ENCODE results near the gene AKNA. TPM values are rescaled to one million over a fixed set of nuclear protein-coding genes. Genes with fewer than 3 reads are reported as not detected.
A peak's percentile ranks its signal among the peaks of the same experiment; 100 is the strongest.

Gene AKNA
- total RNA-seq, 2 experiments from 2014 or later: 61.4 to 203 TPM

DNA sequence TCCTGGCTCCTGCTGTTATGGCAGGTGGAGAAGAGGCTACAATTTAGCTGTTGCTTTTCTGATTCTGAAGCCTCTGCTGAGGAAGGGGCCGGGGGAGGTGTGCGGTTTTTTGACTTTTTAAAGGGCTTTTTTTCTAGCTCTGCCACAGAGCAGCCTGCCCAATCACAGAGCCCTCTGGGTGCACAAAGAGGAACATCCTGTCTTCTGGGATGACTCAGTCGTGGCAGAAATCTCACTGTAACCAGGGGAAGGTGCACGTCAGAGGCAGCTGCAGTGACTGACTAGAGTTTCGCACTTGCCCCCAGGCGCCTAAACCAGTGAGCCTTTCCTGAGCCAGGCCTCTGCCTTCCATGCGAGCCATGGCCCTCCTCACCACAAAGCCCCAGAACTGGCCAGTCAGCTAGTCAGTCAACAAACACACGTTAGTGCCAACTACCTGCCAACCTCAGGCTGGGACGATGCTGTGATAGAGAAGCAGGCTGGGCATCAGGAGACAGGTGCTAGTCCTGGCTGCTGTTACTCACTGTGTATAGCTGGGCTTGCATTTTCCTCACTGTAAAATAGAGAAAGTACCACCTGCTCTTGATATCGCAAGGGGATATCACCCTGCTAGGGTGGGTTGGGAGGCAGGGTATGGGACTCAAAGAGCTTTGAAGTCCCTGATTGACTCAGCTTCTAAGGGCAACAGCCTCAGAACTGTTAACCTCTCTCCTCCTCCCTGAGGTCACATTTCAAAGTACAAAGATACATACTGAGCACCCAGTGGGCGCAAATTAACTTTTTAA lies 2.2 kb downstream of the AKNA start:
- POLR2A ChIA-PET: interaction anchor here (0.6 to 8.2 kb wide), 16 partner anchors 9 to 543 kb away, joined by 3 to 275 read pairs (median 4); no protein-coding TSS in a partner anchor
- H4K20me1 ChIP-seq (ENCODE audit: insufficient read depth, low read length): no peaks in the 10 kb centered on the region

DNA sequence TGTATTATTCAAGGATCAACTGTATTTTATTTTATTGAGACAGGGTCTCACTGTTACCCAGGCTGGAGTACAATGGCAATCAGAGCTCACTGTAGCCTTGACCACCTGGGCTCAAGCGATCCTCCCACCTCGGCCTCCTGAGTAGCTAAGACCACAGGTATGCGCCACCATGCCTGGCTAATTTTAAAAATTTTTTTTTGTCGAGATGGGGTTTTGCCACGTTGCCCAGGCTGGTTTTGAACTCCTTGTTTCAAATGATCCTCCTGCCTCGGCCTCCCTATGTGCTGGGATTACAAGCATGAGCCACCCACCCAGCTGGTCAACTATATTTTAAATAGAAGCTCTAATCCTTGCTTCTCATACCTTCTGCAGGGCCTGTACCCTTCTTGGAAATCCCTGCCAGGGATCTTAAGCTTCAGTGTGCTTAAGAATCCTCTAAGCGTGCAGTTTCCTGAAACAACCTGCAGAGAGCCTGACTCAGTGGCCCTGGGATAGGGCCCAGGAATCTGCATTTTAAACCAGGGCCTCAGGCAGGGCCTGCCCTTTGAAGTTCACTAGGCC lies 2.9 kb downstream of the AKNA start:
- H3K9me3 ChIP-seq (ENCODE audit: low read length): no peaks in the 10 kb centered on the region
- no peak for TF ChIP-seq EZH2phosphoT487 (IDR thresholded peaks at IDR 0.05; ENCODE audit: borderline replicate concordance, low read depth, low read length)
- TF ChIP-seq, protein P1, sequence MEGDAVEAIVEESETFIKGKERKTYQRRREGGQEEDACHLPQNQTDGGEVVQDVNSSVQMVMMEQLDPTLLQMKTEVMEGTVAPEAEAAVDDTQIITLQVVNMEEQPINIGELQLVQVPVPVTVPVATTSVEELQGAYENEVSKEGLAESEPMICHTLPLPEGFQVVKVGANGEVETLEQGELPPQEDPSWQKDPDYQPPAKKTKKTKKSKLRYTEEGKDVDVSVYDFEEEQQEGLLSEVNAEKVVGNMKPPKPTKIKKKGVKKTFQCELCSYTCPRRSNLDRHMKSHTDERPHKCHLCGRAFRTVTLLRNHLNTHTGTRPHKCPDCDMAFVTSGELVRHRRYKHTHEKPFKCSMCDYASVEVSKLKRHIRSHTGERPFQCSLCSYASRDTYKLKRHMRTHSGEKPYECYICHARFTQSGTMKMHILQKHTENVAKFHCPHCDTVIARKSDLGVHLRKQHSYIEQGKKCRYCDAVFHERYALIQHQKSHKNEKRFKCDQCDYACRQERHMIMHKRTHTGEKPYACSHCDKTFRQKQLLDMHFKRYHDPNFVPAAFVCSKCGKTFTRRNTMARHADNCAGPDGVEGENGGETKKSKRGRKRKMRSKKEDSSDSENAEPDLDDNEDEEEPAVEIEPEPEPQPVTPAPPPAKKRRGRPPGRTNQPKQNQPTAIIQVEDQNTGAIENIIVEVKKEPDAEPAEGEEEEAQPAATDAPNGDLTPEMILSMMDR (conservative IDR thresholded peaks at IDR 0.05; ENCODE audit: low read length): no peak
- H3K79me2 ChIP-seq (ENCODE audit: insufficient read depth, low read depth, low read length): peaks cover 95% of the 10 kb centered on the region
- DNase-seq (ENCODE audit: low spot score): no peak
- H2AFZ ChIP-seq (ENCODE audit: low read length): no peak overlapping the region
- intact Hi-C loops (cut with micrococcal nuclease; ENCODE audit: unreplicated experiment): loop anchor here (1.0 to 5.0 kb wide), 4 partner anchors 12 to 808 kb away; no protein-coding TSS in a partner anchor
- peak overlapping the region; percentile 97 for H3K27ac ChIP-seq (ENCODE audit: low read depth, low read length, poor library complexity, severe bottlenecking)
- no peaks in the 10 kb centered on the region for H4K20me1 ChIP-seq (ENCODE audit: insufficient read depth, low read length)
- H3K4me1 ChIP-seq (ENCODE audit: insufficient read depth, low read length, poor library complexity, severe bottlenecking): peaks cover 67% of the 10 kb centered on the region
- peaks cover 69% of the 10 kb centered on the region for H3K36me3 ChIP-seq (ENCODE audit: insufficient read depth, low read length)
- H3K4me2 ChIP-seq (ENCODE audit: low read length): peak overlapping the region; percentile 83
- CTCF ChIA-PET (ENCODE audit: unreplicated experiment): interaction anchor here (0.9 to 1.4 kb wide), 4 partner anchors 10 to 18 kb away, joined by 3 to 8 read pairs (median 4); no protein-coding TSS in a partner anchor
- BruUV-seq (replicated peaks): TSS peak; percentile 34
- H3K4me3 ChIP-seq (ENCODE audit: low read depth, low read length, poor library complexity, severe bottlenecking): peak overlapping the region; percentile 76
- H3K9me2 ChIP-seq (ENCODE audit: insufficient read depth, low read length): no peaks in the 10 kb centered on the region
- POLR2A ChIA-PET: interaction anchor here (0.7 to 8.2 kb wide), 10 partner anchors 10 to 544 kb away, joined by 3 to 275 read pairs (median 4); no protein-coding TSS in a partner anchor

More for the DNA sequence above, 2.2 kb downstream of the AKNA start:
- H3K36me3 ChIP-seq (ENCODE audit: insufficient read depth, low read length): peaks cover 63% of the 10 kb centered on the region
- H3K9me3 ChIP-seq (ENCODE audit: low read length): no peaks in the 10 kb centered on the region
- CTCF ChIA-PET (ENCODE audit: unreplicated experiment): interaction anchor here (0.6 to 1.4 kb wide), 7 partner anchors 10 to 24 kb away, joined by 3 to 8 read pairs (median 3); no protein-coding TSS in a partner anchor
- TF ChIP-seq, protein P1 (conservative IDR thresholded peaks at IDR 0.05; ENCODE audit: low read length): peak; percentile 17; the same call in 1 of the 2 replicates
- no peak for TF ChIP-seq EZH2phosphoT487 (IDR thresholded peaks at IDR 0.05; ENCODE audit: borderline replicate concordance, low read depth, low read length)
- peaks cover 69% of the 10 kb centered on the region for H3K4me1 ChIP-seq (ENCODE audit: insufficient read depth, low read length, poor library complexity, severe bottlenecking)
- peak overlapping the region; percentile 76 for H3K4me3 ChIP-seq (ENCODE audit: low read depth, low read length, poor library complexity, severe bottlenecking)
- H2AFZ ChIP-seq (ENCODE audit: low read length): no peak overlapping the region
- intact Hi-C loops (cut with micrococcal nuclease; ENCODE audit: unreplicated experiment): loop anchor here (1.0 to 5.0 kb wide), 4 partner anchors 12 to 808 kb away; no protein-coding TSS in a partner anchor
- H3K27ac ChIP-seq (ENCODE audit: low read depth, low read length, poor library complexity, severe bottlenecking): peak overlapping the region; percentile 97
- peaks cover 95% of the 10 kb centered on the region for H3K79me2 ChIP-seq (ENCODE audit: insufficient read depth, low read depth, low read length)
- H3K4me2 ChIP-seq (ENCODE audit: low read length): peak overlapping the region; percentile 83
- TSS peak; percentile 47 for BruUV-seq (replicated peaks)
- no peaks in the 10 kb centered on the region for H3K9me2 ChIP-seq (ENCODE audit: insufficient read depth, low read length)
- DNase-seq (ENCODE audit: low spot score): peak; percentile 95
